C4-2B (cell line): ENCODE results near the gene CMIP.

Experiments
- CTCF ChIP-seq: fragments of 450-650 bp; conservative IDR thresholded peaks from 2 replicates; pipeline ENCODE4 v1.5.1; 2017; ENCODE audit warnings: mild to moderate bottlenecking
- ZFX ChIP-seq: fragments of 450-650 bp; IDR thresholded peaks from 2 replicates; pipeline ENCODE4 v1.6.1; 2017

DNA sequence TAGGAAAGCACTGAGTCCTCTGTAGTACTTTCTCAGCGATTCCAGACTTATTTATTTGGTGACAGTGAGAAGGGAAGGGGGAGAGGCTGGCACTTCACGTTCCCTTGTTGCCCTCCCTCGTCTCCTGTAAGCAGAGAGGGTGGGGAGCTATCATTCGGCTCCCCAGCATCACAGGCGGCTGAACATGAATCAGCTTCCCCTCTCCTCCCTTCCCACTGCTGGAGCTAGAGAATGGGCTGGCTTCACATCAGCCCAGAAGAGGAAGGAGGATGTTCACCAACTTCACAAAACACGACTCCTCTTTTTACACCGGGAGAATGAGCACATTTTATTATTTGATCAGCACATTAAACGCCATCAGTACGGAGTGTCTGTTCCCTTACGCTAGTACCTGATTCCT lies 6.7 kb upstream of the CMIP start:
- TF ChIP-seq CTCF (no peak), ZFX (no peak)
